Prostate gland (tissue), 2 donors: ENCODE measurements around the gene FRK. TPM values are rescaled to one million over a fixed set of nuclear protein-coding genes. Genes with fewer than 3 reads are reported as not detected.

Source experiments
- DNase-seq: peaks from one replicate; pipeline ENCODE4 v3.0.0-alpha.2; 2019; ENCODE audit warnings: low spot score
- H3K27ac ChIP-seq, 2 donors: fragments of 200-600 bp; sonication (generic); 2 replicates each; pipeline ENCODE4 v1.5.1; 2017 to 2019
- H3K27me3 ChIP-seq: fragments of 200-600 bp; sonication (generic); replicated peaks from 2 replicates; pipeline ENCODE4 v1.5.1; 2019; ENCODE audit not compliant: insufficient read depth
- H3K36me3 ChIP-seq, 2 donors: fragments of 200-600 bp; sonication (generic); 1 replicate in 1 of 2; 2 replicates in 1 of 2; pipeline versions ENCODE4 v1.5.1 to v1.8.1; 2017 to 2019
- H3K4me1 ChIP-seq: fragments of 200-600 bp; sonication (generic); replicated peaks from 2 replicates; pipeline ENCODE4 v1.5.1; 2019
- H3K4me3 ChIP-seq, 2 donors: fragments of 200-600 bp; sonication (generic); 2 replicates each; pipeline ENCODE4 v1.5.1; 2017 to 2019
- H3K9me3 ChIP-seq: fragments of 200-600 bp; sonication (generic); 2 replicates; pipeline ENCODE4 v1.5.1; 2017
- CTCF ChIP-seq, 4 experiments: fragments of 200-600 bp in 2 of 4; fragments of 450-650 bp in 2 of 4; sonication (generic) in 2 of 4; IDR thresholded peaks; 1 replicate in 3 of 4; 2 replicates in 1 of 4; pipeline ENCODE4 v1.5.1; 2016 to 2019; ENCODE audit warnings: antibody characterized with exemption in 4 of 4, mild to moderate bottlenecking in 2 of 4, moderate library complexity in 2 of 4
- POLR2A ChIP-seq: fragments of 450-650 bp; IDR thresholded peaks from one replicate; pipeline ENCODE4 v1.6.1; 2016; ENCODE audit warnings: antibody characterized with exemption, mild to moderate bottlenecking
- POLR2AphosphoS5 ChIP-seq: sonication (generic); formaldehyde crosslinking; IDR thresholded peaks from one replicate; pipeline ENCODE4 v1.6.1; 2017; ENCODE audit warnings: antibody characterized with exemption
- WGBS: methylation state at CpG from one replicate; pipeline ENCODE4 v1.1.5; 2018; 5-methylcytosine and 5-hydroxymethylcytosine counted together
- intact Hi-C: fragments of 100-400 bp; cut with DNase I; formaldehyde crosslinking; loops from one replicate; pipeline ENCODE4 v1.14.2; 2022
- total RNA-seq, 2 donors: library from RNA; depleted of rRNA; stranded (reverse); fragments of >200 nt; gene quantifications; one replicate each; pipeline ENCODE4 v1.1.0, GENCODE V29; 2016

FRK gene
- total RNA-seq, 2 donors from 2014 or later = 3.2 to 6.9 TPM

DNA sequence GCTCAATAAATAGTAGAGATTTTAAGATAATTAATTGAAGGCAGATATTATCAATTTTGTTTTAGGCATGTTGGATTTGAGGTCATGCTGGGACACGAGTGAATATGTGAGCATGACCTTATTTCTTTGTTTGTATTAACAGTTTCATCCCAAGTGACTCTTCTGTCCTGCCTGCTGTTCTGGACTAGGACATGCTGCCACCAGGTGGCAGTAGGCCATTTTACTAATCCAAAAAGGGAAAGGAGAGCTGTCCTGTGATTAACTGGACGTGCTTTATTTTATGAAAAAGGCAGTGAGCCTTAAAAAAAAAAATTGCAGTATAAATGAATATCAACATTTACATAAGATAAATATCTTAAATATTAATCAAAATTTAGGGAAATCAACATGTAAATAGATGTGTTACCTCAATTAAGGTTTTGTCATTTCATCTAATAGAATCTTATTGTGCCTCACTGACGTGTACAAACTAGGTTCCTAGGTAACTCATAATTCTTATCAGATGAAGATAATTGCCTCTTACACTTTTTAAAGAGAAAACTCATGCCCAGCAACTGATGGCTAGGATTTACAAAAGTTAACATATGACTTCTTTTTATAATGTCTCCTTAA lies 49.8 kb downstream of the FRK start:
- TF ChIP-seq POLR2AphosphoS5 (no peak), POLR2A (no peak), CTCF (IDR thresholded peaks at IDR 0.05) (peak; percentile 72 to 89 (median 84))
- Histone ChIP-seq H3K27me3 (no peaks in the 10 kb centered on the region), H3K4me1 (no peaks in the 10 kb centered on the region), H3K27ac (no peak overlapping the region), H3K9me3 (no peaks in the 10 kb centered on the region), H3K36me3 (no peaks in the 10 kb centered on the region), H3K4me3 (no peak overlapping the region)
- WGBS = 5% methylated on average over 3 of the region's 3 CpGs
- intact Hi-C loops = loop anchor here (2.0 kb wide), 1 partner anchor 90 kb away; the partner anchor contains the start of gene NT5DC1
- DNase-seq = peak; percentile 74

- no peaks in the 10 kb centered on the region for H3K27me3 ChIP-seq
- 60% methylated on average over 3 of the region's 3 CpGs for WGBS
- no peaks in the 10 kb centered on the region for H3K9me3 ChIP-seq
- H3K36me3 ChIP-seq = no peaks in the 10 kb centered on the region
- H3K4me1 ChIP-seq = no peaks in the 10 kb centered on the region
- no peak overlapping the region for H3K27ac ChIP-seq
- TF ChIP-seq CTCF (IDR thresholded peaks at IDR 0.05) (no peak), POLR2AphosphoS5 (no peak), POLR2A (no peak)
- H3K4me3 ChIP-seq = no peak overlapping the region
- DNase-seq = no peak
- intact Hi-C loops = loop anchor here (2.0 kb wide), 1 partner anchor 90 kb away; the partner anchor contains the start of gene NT5DC1
Observed at GRCh38 chr6:116010386-116010785, 50.3 kb downstream of the FRK start.

GRCh38 chr6:116008470-116009243 lies 52.0 kb downstream of the FRK start:
- Histone ChIP-seq H3K9me3 (no peaks in the 10 kb centered on the region), H3K4me3 (no peak overlapping the region), H3K4me1 (no peaks in the 10 kb centered on the region), H3K36me3 (no peaks in the 10 kb centered on the region), H3K27ac (no peak overlapping the region), H3K27me3 (no peaks in the 10 kb centered on the region)
- DNase-seq = no peak
- no peak for TF ChIP-seq POLR2A
- no peak for TF ChIP-seq CTCF (IDR thresholded peaks at IDR 0.05)
- no peak for TF ChIP-seq POLR2AphosphoS5
- 41% methylated on average over 6 of the region's 6 CpGs for WGBS
- intact Hi-C loops = no loop called here

DNA sequence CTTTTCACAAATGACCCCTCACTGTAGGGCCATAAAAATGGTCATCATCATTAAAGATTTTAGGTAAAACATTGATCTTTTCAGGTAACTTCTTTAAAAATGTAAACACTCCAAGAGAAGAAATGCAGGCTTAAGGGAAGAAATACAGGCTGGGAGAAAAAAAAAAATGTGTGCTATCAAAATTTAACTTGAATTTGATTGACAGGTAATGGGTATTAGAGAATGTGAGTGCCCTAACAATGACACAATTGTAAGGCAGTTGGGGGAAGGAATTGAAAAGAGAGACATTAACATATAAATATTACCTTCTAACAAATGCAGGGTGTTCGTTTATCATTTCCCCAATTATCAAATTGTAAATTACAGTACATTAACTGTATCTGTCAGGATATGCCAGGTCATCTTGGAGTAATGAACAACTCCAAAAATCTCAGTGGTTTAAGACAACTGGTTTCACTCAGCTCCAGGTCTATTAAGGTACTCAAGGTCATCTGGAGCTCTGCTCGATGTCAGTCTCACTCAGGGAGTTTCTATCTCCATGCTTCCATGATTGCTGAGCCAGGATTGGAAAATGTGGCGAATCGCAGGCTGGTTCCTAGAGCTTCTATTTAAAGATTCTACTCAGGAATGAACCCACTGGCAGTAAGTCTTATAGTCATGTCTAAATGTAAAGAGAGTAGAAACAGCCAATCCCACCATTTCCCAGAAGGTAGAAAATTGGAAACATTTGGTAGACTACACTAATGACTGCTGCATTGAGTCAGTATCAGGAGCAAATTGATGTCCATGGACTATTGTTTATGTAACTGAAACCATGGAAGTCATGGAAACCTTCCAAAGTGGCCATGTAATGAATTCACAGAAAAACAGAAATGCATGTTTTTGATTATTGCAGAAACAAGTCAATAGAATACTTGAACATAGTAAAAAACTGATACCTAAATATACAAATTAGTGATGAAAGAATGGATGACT lies 55.6 kb downstream of the FRK start:
- H3K9me3 ChIP-seq = no peaks in the 10 kb centered on the region
- no peak overlapping the region for H3K27ac ChIP-seq
- H3K4me1 ChIP-seq = no peaks in the 10 kb centered on the region
- no peak for DNase-seq
- no peak overlapping the region for H3K4me3 ChIP-seq
- intact Hi-C loops = no loop called here
- no peaks in the 10 kb centered on the region for H3K27me3 ChIP-seq
- H3K36me3 ChIP-seq = no peaks in the 10 kb centered on the region
- WGBS = 93% methylated on average over 4 of the region's 4 CpGs
- TF ChIP-seq CTCF (IDR thresholded peaks at IDR 0.05) = no peak
- no peak for TF ChIP-seq POLR2AphosphoS5
- TF ChIP-seq POLR2A = no peak
